NB4 (cell line): ENCODE measurements around the gene PIK3R1.

Experiments
- DNase-seq: peaks from one replicate; pipeline ENCODE4 v3.0.0; 2010; ENCODE audit warnings: low read depth
- H3K4me3 ChIP-seq: one replicate; pipeline ENCODE4 v1.5.1; 2011; ENCODE audit warnings: mild to moderate bottlenecking, low read depth, low read length, moderate library complexity
- MAX ChIP-seq: IDR thresholded peaks from 2 replicates; pipeline ENCODE4 v1.6.1; 2011; ENCODE audit warnings: low read depth, low read length
- MYC ChIP-seq: IDR thresholded peaks from 2 replicates; pipeline ENCODE4 v1.6.1; 2011; ENCODE audit warnings: low read depth, low read length
- POLR2A ChIP-seq: IDR thresholded peaks from 2 replicates; pipeline ENCODE4 v1.6.1; 2011; ENCODE audit warnings: mild to moderate bottlenecking; ENCODE audit not compliant: insufficient read length; ENCODE audit errors: extremely low read depth
- TF ChIP-seq, protein P1 (sequence below): IDR thresholded peaks from one replicate; pipeline ENCODE4 v1.5.1; 2012; ENCODE audit warnings: low read depth, low read length

The PIK3R1 gene

DNA sequence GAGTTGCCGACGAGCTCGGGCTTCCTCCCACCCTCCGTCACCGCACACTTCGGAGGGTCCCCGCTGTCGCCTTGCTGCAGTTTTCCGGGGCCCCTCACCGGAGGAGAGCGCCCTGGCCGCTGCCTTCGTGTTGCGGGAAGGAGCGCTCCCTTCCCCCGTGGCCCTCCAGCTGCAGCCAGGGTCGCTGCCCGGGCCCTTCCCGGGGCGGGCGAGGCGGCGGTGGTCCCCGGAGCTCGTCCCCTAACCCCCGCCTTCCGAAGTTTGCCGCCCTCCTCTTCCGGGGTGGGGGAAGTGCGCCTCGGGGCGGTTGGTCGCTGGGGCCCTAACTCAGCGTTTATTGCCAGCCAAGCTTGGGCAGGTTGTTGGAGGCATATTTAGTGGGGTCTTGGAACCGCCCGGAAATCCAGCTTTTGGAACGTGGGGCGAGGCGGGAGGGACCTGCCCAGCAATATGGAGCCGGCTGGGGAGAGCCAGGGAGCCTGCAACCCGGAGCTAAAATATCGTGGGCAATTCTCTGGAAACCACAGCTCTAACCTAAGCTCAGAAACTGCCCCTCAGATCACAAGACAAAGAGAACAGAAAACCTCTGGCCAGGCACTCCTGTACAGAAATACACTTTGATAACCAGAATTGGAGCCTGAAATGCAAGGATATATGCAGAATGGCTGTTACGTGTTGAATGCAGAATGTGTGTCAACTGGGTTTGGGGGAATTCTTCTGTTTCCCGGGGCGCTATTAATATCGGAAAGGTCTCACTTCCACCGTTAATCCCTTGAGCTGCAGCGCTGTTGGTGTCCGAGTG lies 890 bp downstream of the PIK3R1 start:
- TF ChIP-seq MYC = no peak; the same call in 1 of the 2 replicates
- peak; percentile 38; the same call in 1 of the 2 replicates for TF ChIP-seq MAX
- TF ChIP-seq, protein P1, sequence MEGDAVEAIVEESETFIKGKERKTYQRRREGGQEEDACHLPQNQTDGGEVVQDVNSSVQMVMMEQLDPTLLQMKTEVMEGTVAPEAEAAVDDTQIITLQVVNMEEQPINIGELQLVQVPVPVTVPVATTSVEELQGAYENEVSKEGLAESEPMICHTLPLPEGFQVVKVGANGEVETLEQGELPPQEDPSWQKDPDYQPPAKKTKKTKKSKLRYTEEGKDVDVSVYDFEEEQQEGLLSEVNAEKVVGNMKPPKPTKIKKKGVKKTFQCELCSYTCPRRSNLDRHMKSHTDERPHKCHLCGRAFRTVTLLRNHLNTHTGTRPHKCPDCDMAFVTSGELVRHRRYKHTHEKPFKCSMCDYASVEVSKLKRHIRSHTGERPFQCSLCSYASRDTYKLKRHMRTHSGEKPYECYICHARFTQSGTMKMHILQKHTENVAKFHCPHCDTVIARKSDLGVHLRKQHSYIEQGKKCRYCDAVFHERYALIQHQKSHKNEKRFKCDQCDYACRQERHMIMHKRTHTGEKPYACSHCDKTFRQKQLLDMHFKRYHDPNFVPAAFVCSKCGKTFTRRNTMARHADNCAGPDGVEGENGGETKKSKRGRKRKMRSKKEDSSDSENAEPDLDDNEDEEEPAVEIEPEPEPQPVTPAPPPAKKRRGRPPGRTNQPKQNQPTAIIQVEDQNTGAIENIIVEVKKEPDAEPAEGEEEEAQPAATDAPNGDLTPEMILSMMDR = no peak
- TF ChIP-seq POLR2A = peak; percentile 60
- peak; percentile 84 for DNase-seq
- peak overlapping the region; percentile 95 for H3K4me3 ChIP-seq

DNA sequence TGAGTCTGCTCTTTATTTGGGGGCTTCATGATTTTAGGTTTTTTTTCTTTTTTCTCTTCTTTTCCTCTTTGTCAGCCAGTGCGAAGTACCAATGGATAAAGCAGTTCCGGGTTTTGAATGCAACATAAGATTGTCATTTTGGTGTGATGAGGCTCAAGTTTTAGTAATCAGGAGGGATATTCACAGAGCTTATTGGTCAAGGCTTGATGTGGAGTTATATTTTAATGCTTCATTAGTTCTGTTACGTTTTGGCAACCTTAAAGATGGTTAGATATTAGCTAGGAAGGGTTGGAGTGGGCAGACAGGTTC lies 1.4 kb downstream of the PIK3R1 start:
- DNase-seq = no peak
- TF ChIP-seq POLR2A = no peak
- no peak for TF ChIP-seq MYC
- TF ChIP-seq, protein P1 = no peak
- no peak for TF ChIP-seq MAX

GRCh38 chr5:68217528-68217927 lies 2.0 kb downstream of the PIK3R1 start:
- peak; percentile 21 for DNase-seq
- no peak for TF ChIP-seq MYC
- no peak for TF ChIP-seq MAX
- no peak for TF ChIP-seq POLR2A
- TF ChIP-seq, protein P1 = no peak
- peak overlapping the region; percentile 95 for H3K4me3 ChIP-seq

More for the DNA sequence above, 1.4 kb downstream of the PIK3R1 start:
- peak overlapping the region; percentile 95 for H3K4me3 ChIP-seq

- no peak for DNase-seq
Measured at GRCh38 chr5:68219161-68219816, 3.7 kb downstream of the PIK3R1 start.

GRCh38 chr5:68220260-68220659 lies 4.7 kb downstream of the PIK3R1 start:
- no peak overlapping the region for H3K4me3 ChIP-seq
- DNase-seq = no peak
- no peak for TF ChIP-seq MYC
- TF ChIP-seq POLR2A = no peak
- no peak for TF ChIP-seq MAX
- TF ChIP-seq, protein P1 = no peak

More at GRCh38 chr5:68219161-68219816, 3.7 kb downstream of the PIK3R1 start:
- H3K4me3 ChIP-seq = peak overlapping the region; percentile 10
- TF ChIP-seq MAX = no peak
- TF ChIP-seq, protein P1 = no peak
- TF ChIP-seq MYC = no peak
- TF ChIP-seq POLR2A = no peak
